Neural progenitor cell (in vitro differentiated cells): ENCODE results near the gene MAP7D2.

Experiments
- EZH2 ChIP-seq: fragments of 200-600 bp; sonication (generic); IDR thresholded peaks from 2 replicates; pipeline ENCODE4 v1.6.1; 2017; ENCODE audit warnings: antibody characterized with exemption, mild to moderate bottlenecking, moderate library complexity
- EZH2phosphoT487 ChIP-seq: fragments of 200-600 bp; sonication (generic); IDR thresholded peaks from 2 replicates; pipeline ENCODE4 v1.6.1; 2017; ENCODE audit warnings: antibody characterized with exemption
- TF ChIP-seq, protein P1 (sequence below): fragments of 200-600 bp; sonication (generic); IDR thresholded peaks from 2 replicates; pipeline ENCODE4 v1.5.1; 2017; ENCODE audit warnings: antibody characterized with exemption, mild to moderate bottlenecking

DNA sequence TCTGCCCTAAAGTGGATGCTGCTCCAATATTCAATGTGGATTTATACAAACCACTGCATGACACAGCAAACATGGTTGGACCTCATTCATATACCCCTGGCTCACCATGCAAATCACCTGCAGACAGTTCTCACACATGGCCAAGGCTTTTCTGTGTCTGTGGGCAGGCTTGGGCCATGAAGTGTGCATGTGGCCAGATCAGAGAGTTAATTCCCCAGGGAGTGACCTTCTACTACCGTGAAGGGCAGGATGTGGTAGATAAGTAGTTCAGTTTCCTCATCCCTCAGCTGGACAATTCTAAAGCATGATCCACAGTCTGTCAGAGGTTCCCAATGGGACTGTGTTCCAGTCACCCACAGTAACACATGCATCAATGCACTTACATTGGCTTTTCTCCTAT lies 101.3 kb downstream of the MAP7D2 start:
- TF ChIP-seq, protein P1, sequence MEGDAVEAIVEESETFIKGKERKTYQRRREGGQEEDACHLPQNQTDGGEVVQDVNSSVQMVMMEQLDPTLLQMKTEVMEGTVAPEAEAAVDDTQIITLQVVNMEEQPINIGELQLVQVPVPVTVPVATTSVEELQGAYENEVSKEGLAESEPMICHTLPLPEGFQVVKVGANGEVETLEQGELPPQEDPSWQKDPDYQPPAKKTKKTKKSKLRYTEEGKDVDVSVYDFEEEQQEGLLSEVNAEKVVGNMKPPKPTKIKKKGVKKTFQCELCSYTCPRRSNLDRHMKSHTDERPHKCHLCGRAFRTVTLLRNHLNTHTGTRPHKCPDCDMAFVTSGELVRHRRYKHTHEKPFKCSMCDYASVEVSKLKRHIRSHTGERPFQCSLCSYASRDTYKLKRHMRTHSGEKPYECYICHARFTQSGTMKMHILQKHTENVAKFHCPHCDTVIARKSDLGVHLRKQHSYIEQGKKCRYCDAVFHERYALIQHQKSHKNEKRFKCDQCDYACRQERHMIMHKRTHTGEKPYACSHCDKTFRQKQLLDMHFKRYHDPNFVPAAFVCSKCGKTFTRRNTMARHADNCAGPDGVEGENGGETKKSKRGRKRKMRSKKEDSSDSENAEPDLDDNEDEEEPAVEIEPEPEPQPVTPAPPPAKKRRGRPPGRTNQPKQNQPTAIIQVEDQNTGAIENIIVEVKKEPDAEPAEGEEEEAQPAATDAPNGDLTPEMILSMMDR, result no peak
- no peak for TF ChIP-seq EZH2
- TF ChIP-seq EZH2phosphoT487, result no peak
